ENCODE data around the gene TDG.
A peak's percentile ranks its signal among the peaks of the same experiment; 100 is the strongest.

The TDG gene

DNA sequence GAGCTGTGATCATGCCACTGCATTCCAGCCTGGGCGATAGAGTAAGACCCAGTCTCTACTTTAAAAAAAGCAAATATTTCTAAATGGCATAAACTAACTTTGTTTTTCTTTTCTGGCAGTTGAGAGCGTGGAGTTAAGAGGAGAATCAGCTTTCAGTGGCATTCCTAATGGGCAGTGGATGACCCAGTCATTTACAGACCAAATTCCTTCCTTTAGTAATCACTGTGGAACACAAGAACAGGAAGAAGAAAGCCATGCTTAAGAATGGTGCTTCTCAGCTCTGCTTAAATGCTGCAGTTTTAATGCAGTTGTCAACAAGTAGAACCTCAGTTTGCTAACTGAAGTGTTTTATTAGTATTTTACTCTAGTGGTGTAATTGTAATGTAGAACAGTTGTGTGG, 21.2 kb downstream of the TDG start:
- no peak for TF ChIP-seq ZC3H10 (CRISPR knock-in tag; IDR thresholded peaks at IDR 0.05)
- no peak for TF ChIP-seq ARNTL (CRISPR knock-in tag; IDR thresholded peaks at IDR 0.05; ENCODE audit: borderline replicate concordance, low read depth)
- TF ChIP-seq, protein P1, sequence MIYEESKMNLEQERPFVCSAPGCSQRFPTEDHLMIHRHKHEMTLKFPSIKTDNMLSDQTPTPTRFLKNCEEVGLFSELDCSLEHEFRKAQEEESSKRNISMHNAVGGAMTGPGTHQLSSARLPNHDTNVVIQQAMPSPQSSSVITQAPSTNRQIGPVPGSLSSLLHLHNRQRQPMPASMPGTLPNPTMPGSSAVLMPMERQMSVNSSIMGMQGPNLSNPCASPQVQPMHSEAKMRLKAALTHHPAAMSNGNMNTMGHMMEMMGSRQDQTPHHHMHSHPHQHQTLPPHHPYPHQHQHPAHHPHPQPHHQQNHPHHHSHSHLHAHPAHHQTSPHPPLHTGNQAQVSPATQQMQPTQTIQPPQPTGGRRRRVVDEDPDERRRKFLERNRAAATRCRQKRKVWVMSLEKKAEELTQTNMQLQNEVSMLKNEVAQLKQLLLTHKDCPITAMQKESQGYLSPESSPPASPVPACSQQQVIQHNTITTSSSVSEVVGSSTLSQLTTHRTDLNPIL (CRISPR knock-in tag; IDR thresholded peaks at IDR 0.05; ENCODE audit: low read depth) = no peak
- TF ChIP-seq ZNF565 (CRISPR knock-in tag; conservative IDR thresholded peaks at IDR 0.05; ENCODE audit: low read depth) = no peak
- no peak for TF ChIP-seq ZNF8 (CRISPR knock-in tag; IDR thresholded peaks at IDR 0.05)
- TF ChIP-seq, protein P2, sequence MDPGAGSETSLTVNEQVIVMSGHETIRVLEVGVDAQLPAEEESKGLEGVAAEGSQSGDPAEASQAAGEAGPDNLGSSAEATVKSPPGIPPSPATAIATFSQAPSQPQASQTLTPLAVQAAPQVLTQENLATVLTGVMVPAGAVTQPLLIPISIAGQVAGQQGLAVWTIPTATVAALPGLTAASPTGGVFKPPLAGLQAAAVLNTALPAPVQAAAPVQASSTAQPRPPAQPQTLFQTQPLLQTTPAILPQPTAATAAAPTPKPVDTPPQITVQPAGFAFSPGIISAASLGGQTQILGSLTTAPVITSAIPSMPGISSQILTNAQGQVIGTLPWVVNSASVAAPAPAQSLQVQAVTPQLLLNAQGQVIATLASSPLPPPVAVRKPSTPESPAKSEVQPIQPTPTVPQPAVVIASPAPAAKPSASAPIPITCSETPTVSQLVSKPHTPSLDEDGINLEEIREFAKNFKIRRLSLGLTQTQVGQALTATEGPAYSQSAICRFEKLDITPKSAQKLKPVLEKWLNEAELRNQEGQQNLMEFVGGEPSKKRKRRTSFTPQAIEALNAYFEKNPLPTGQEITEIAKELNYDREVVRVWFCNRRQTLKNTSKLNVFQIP (CRISPR knock-in tag; IDR thresholded peaks at IDR 0.05; ENCODE audit: borderline replicate concordance, low read depth) = no peak
- TF ChIP-seq, protein P3, sequence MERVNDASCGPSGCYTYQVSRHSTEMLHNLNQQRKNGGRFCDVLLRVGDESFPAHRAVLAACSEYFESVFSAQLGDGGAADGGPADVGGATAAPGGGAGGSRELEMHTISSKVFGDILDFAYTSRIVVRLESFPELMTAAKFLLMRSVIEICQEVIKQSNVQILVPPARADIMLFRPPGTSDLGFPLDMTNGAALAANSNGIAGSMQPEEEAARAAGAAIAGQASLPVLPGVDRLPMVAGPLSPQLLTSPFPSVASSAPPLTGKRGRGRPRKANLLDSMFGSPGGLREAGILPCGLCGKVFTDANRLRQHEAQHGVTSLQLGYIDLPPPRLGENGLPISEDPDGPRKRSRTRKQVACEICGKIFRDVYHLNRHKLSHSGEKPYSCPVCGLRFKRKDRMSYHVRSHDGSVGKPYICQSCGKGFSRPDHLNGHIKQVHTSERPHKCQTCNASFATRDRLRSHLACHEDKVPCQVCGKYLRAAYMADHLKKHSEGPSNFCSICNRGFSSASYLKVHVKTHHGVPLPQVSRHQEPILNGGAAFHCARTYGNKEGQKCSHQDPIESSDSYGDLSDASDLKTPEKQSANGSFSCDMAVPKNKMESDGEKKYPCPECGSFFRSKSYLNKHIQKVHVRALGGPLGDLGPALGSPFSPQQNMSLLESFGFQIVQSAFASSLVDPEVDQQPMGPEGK (CRISPR knock-in tag; IDR thresholded peaks at IDR 0.05; ENCODE audit: borderline replicate concordance) = no peak
- TF ChIP-seq SNAI2 (CRISPR knock-in tag; IDR thresholded peaks at IDR 0.05) = no peak
- TF ChIP-seq ZFP30 (CRISPR knock-in tag; IDR thresholded peaks at IDR 0.05) = no peak
- no peak for TF ChIP-seq CSDC2 (CRISPR knock-in tag; IDR thresholded peaks at IDR 0.05)
- TF ChIP-seq TCF4 (CRISPR knock-in tag; IDR thresholded peaks at IDR 0.05; ENCODE audit: borderline replicate concordance) = no peak
- TF ChIP-seq ZFP3 (CRISPR knock-in tag; IDR thresholded peaks at IDR 0.05) = no peak
- TF ChIP-seq, protein P4, sequence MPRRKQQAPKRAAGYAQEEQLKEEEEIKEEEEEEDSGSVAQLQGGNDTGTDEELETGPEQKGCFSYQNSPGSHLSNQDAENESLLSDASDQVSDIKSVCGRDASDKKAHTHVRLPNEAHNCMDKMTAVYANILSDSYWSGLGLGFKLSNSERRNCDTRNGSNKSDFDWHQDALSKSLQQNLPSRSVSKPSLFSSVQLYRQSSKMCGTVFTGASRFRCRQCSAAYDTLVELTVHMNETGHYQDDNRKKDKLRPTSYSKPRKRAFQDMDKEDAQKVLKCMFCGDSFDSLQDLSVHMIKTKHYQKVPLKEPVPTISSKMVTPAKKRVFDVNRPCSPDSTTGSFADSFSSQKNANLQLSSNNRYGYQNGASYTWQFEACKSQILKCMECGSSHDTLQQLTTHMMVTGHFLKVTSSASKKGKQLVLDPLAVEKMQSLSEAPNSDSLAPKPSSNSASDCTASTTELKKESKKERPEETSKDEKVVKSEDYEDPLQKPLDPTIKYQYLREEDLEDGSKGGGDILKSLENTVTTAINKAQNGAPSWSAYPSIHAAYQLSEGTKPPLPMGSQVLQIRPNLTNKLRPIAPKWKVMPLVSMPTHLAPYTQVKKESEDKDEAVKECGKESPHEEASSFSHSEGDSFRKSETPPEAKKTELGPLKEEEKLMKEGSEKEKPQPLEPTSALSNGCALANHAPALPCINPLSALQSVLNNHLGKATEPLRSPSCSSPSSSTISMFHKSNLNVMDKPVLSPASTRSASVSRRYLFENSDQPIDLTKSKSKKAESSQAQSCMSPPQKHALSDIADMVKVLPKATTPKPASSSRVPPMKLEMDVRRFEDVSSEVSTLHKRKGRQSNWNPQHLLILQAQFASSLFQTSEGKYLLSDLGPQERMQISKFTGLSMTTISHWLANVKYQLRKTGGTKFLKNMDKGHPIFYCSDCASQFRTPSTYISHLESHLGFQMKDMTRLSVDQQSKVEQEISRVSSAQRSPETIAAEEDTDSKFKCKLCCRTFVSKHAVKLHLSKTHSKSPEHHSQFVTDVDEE (CRISPR knock-in tag; IDR thresholded peaks at IDR 0.05) = no peak
- no peak for TF ChIP-seq ESRRG (CRISPR knock-in tag; IDR thresholded peaks at IDR 0.05)
- TF ChIP-seq ZNF70 (CRISPR knock-in tag; IDR thresholded peaks at IDR 0.05) = no peak
- TF ChIP-seq BACH2 (CRISPR knock-in tag; IDR thresholded peaks at IDR 0.05; ENCODE audit: borderline replicate concordance) = no peak
- TF ChIP-seq TOX (CRISPR knock-in tag; IDR thresholded peaks at IDR 0.05; ENCODE audit: borderline replicate concordance) = no peak
- TF ChIP-seq PPARA (CRISPR knock-in tag; IDR thresholded peaks at IDR 0.05; ENCODE audit: borderline replicate concordance) = no peak
- no peak for TF ChIP-seq GLIS3 (CRISPR knock-in tag; IDR thresholded peaks at IDR 0.05)
- no peak for TF ChIP-seq ISL1 (CRISPR knock-in tag; IDR thresholded peaks at IDR 0.05)
- peak; percentile 90 for ATAC-seq

DNA sequence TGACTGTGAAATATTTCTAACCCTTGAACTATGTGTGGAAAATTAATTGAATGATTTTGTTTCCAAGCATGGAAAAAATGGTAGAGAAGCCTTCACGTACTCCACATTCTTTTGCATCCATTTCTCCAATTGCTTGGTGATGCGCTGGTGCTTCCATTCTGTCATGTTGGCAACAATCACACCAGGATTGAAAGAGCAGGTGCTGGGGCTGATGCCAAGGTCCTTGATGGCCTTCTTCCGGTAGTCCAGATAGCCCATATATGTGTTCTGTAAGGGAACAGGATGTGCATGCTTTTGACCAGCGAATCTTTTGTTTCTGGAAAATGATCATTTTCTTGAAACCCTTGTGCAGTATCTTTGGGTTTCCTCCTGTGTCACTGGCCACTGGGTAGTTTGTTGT, 28.6 kb downstream of the TDG start:
- ATAC-seq = no peak
- TF ChIP-seq TOX (CRISPR knock-in tag; IDR thresholded peaks at IDR 0.05; ENCODE audit: borderline replicate concordance) (no peak), OSR1 (CRISPR knock-in tag; IDR thresholded peaks at IDR 0.05) (no peak), RARB (CRISPR knock-in tag; IDR thresholded peaks at IDR 0.05) (no peak), ZNF70 (CRISPR knock-in tag; IDR thresholded peaks at IDR 0.05) (no peak), ARNTL (CRISPR knock-in tag; IDR thresholded peaks at IDR 0.05; ENCODE audit: borderline replicate concordance, low read depth) (no peak), ISL1 (CRISPR knock-in tag; IDR thresholded peaks at IDR 0.05) (no peak), ZFP30 (CRISPR knock-in tag; IDR thresholded peaks at IDR 0.05) (no peak), ESRRG (CRISPR knock-in tag; IDR thresholded peaks at IDR 0.05) (no peak), TCF4 (CRISPR knock-in tag; IDR thresholded peaks at IDR 0.05; ENCODE audit: borderline replicate concordance) (no peak), CSDC2 (CRISPR knock-in tag; IDR thresholded peaks at IDR 0.05) (no peak), ZC3H10 (CRISPR knock-in tag; IDR thresholded peaks at IDR 0.05) (no peak), ZNF565 (CRISPR knock-in tag; conservative IDR thresholded peaks at IDR 0.05; ENCODE audit: low read depth) (no peak), GLIS3 (CRISPR knock-in tag; IDR thresholded peaks at IDR 0.05) (no peak), ZNF8 (CRISPR knock-in tag; IDR thresholded peaks at IDR 0.05) (no peak), PPARA (CRISPR knock-in tag; IDR thresholded peaks at IDR 0.05; ENCODE audit: borderline replicate concordance) (no peak)
- TF ChIP-seq, protein P3 (CRISPR knock-in tag; IDR thresholded peaks at IDR 0.05; ENCODE audit: borderline replicate concordance) = no peak
- TF ChIP-seq, protein P5, sequence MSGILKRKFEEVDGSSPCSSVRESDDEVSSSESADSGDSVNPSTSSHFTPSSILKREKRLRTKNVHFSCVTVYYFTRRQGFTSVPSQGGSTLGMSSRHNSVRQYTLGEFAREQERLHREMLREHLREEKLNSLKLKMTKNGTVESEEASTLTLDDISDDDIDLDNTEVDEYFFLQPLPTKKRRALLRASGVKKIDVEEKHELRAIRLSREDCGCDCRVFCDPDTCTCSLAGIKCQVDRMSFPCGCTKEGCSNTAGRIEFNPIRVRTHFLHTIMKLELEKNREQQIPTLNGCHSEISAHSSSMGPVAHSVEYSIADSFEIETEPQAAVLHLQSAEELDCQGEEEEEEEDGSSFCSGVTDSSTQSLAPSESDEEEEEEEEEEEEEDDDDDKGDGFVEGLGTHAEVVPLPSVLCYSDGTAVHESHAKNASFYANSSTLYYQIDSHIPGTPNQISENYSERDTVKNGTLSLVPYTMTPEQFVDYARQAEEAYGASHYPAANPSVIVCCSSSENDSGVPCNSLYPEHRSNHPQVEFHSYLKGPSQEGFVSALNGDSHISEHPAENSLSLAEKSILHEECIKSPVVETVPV (CRISPR knock-in tag; IDR thresholded peaks at IDR 0.05) = no peak
- TF ChIP-seq, protein P4 (CRISPR knock-in tag; IDR thresholded peaks at IDR 0.05) = no peak
- TF ChIP-seq, protein P1 (CRISPR knock-in tag; IDR thresholded peaks at IDR 0.05; ENCODE audit: low read depth) = no peak

Measured in SK-N-SH treated with all-trans-retinoic acid at 6 μM for 48 hours (cell line).